Measurements from ENCODE around the gene PPID.
A peak's percentile ranks its signal among the peaks of the same experiment; 100 is the strongest.
"Not testable (repeated sequence)": the region's sequence is repeated elsewhere in the genome, so short reads cannot be mapped to it uniquely, and the experiment has no call there.

Gene PPID

DNA sequence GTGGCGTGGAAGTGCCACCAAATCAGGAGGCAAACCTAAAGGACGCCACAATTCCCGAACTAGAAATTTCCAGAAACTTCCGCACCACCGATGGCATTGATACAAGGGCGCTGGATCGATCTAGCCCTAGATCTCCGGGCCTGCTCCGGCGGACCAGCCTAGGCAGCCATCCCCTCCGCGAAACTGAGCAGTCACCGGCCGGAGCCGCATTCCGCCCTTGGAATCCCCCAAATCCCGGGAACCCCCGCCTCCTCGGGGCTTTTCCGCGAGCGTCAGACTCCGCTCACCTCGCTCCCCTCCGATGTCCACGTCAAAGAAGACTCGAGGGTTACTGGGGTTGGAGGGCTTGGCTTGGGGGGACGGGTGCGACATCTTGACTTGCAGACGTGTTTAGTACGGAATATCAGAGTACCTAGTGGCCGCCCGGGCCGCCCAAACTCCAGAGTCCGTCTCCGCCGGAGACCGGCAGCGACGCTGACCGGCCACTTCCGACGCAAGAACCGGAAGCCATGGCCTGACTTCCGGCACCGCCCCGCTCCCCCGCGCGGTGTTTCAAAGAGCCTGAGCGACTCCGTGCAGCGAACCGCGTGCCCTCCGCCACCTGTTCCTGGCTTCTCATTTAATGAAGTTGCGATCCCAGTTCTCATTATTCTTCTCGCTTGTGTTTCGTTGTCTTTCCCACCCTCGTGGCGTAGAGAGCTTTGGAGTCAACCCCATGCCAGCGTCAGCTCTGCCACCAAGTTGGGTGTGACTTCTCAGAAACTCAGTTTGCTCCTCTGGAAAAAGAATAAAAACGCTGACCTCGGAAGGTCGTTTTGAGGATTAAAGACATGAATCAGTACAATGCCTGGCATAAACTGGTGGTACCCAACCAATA is at the start of gene PPID:
PPID (minus strand) TSS at position 480 of the 877 bp plus-strand sequence; CDS start at position 372, 108 bp downstream.
- Histone ChIP-seq H3K27ac (ENCODE audit: low read depth, low read length) (peak within 1 kb of the TSS; percentile 88), H3K4me1 (ENCODE audit: control insufficient read depth, insufficient read depth, low read length) (peaks cover 8% of the 10 kb centered on the region), H3K9ac (ENCODE audit: low read length) (peak within 1 kb of the TSS; percentile 72), H3K4me3 (ENCODE audit: low read length) (peak within 1 kb of the TSS; percentile 83), H3K27me3 (ENCODE audit: control insufficient read depth, insufficient read depth, low read length) (no peaks in the 10 kb centered on the region), H3K36me3 (ENCODE audit: control insufficient read depth, insufficient read depth, low read length) (peaks cover 10% of the 10 kb centered on the region)

DNA sequence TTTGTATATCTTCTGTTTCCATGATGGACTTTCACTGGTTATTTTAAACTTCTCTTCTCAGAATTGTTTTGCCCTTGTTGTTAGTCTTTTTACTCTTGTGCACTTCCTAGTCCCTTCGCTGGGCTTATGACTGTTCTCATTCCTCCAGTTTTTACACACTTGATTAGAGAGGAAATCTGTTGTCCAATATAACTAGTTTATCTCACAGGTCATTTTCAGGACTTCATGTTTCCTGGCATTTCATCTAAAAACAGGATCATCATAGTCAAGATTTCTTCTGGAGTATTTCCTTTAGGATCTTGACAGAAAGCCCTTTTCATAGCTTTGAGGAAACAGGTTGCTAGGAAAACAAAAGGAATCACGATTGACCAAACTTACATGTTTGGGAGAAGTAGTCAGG is 48.6 kb upstream of the PPID start:
- H3K4me3 ChIP-seq (ENCODE audit: low read length), result no peak overlapping the region
- H3K36me3 ChIP-seq (ENCODE audit: control insufficient read depth, insufficient read depth, low read length), result no peaks in the 10 kb centered on the region
- no peak overlapping the region for H3K27ac ChIP-seq (ENCODE audit: low read depth, low read length)
- peaks cover 9% of the 10 kb centered on the region for H3K4me1 ChIP-seq (ENCODE audit: control insufficient read depth, insufficient read depth, low read length)
- no peaks in the 10 kb centered on the region for H3K27me3 ChIP-seq (ENCODE audit: control insufficient read depth, insufficient read depth, low read length)
- no peak overlapping the region for H3K9ac ChIP-seq (ENCODE audit: low read length)

DNA sequence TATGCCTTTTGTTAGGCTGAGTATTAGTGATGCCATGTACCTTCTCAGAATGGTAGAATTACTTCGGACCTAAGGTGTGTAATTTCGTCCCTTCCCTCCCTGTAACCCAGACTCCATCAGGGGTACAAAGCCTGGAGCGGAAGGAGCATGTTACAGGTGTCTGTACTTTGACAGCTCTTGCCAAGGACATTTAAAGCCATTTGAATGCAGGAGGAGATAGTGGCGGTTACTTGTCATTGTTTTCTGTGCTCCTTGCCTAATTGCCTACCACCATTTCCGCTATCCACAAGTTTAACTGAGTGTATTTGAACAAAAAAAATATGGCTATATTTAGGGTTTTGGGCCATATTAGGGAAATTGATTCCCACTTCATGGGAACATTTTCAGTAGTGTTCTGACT is 47.5 kb upstream of the PPID start:
- H3K27ac ChIP-seq (ENCODE audit: low read depth, low read length), result no peak overlapping the region
- H3K9ac ChIP-seq (ENCODE audit: low read length), result no peak overlapping the region
- H3K36me3 ChIP-seq (ENCODE audit: control insufficient read depth, insufficient read depth, low read length), result no peaks in the 10 kb centered on the region
- H3K4me1 ChIP-seq (ENCODE audit: control insufficient read depth, insufficient read depth, low read length), result peaks cover 9% of the 10 kb centered on the region
- H3K27me3 ChIP-seq (ENCODE audit: control insufficient read depth, insufficient read depth, low read length), result no peaks in the 10 kb centered on the region
- H3K4me3 ChIP-seq (ENCODE audit: low read length), result peak overlapping the region; percentile 44

DNA sequence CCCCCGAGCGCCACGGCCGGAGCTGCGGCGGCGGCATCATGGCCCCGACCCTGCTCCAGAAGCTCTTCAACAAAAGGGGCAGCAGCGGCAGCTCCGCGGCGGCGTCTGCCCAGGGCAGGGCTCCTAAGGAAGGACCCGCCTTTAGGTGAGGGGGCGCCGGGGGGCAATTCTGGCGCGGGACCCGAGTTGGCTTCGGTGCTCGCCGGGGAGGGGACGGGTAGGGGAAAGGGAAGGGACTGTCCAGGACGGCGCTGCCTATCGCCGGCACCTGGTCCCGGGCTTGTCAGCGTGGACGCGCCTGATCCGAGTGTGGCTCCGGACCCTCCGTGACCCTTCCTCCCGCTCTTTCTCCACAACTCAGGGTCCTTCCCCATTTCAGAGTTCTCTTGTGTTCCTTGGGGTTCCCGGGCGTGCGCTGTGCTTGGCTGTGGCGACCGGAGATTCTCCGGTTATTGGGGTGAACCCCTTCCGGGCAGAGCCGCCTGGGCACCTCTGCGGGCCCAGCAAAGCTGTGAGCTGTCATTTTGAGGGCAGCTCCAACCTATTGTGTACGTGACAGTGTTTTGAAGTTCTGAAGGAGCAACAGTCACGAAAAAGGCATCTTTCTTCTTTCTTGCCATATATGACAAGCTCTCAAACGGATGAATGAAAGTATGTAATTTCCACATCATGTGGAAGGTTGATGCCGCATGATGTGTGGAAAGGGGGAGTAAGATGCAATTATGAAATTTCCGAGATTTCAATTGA is 46.2 kb upstream of the PPID start:
- peak overlapping the region; percentile 81 for H3K27ac ChIP-seq (ENCODE audit: low read depth, low read length)
- peaks cover 3% of the 10 kb centered on the region for H3K4me1 ChIP-seq (ENCODE audit: control insufficient read depth, insufficient read depth, low read length)

DNA sequence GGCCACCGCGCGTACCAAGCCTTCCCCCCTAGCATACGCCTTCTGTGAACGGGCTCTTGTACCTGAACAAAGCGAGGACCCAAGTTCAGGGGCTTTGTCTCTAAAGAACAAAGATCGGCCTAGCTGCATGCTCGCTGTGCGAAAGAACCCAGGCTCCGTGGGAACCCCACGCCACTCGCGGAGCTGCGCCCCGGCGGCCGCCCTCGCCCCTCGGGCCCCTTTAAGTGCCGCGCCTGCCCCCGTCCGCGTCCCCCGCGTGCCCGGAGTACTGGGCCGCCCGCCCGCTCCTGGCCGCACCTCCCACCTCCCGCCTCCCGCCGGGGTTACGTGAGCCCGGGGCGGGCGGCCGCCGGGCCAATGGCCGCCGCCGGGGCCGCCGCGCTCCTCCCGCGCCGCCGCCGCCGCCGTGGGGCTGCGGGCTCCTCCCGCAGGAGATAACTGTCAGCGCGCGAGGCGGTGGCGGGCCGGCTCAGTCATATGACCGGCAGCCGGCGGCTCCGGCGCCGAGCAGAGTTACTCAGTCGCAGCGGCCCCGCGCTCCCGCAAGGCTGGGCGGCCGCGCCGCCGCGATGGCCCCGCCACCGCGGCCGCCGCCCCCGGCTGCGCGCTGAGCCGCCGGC is 45.5 kb upstream of the PPID start, which contains the start of gene FNIP2:
FNIP2 (plus strand) TSS at position 472 of the 620 bp plus-strand sequence. CDS start 187 bp downstream, outside the sequence.
- Histone ChIP-seq H3K27ac (ENCODE audit: low read depth, low read length) (peak within 1 kb of the TSS; percentile 88), H3K4me1 (ENCODE audit: control insufficient read depth, insufficient read depth, low read length) (peaks cover 3% of the 10 kb centered on the region), H3K9ac (ENCODE audit: low read length) (peak within 1 kb of the TSS; percentile 78), H3K27me3 (ENCODE audit: control insufficient read depth, insufficient read depth, low read length) (no peaks in the 10 kb centered on the region), H3K4me3 (ENCODE audit: low read length) (peak within 1 kb of the TSS; percentile 96), H3K36me3 (ENCODE audit: control insufficient read depth, insufficient read depth, low read length) (no peaks in the 10 kb centered on the region)

More for the DNA sequence above, 46.2 kb upstream of the PPID start:
- Histone ChIP-seq H3K9ac (ENCODE audit: low read length) (peak overlapping the region; percentile 78), H3K36me3 (ENCODE audit: control insufficient read depth, insufficient read depth, low read length) (no peaks in the 10 kb centered on the region), H3K4me3 (ENCODE audit: low read length) (peak overlapping the region; percentile 96), H3K27me3 (ENCODE audit: control insufficient read depth, insufficient read depth, low read length) (no peaks in the 10 kb centered on the region)

DNA sequence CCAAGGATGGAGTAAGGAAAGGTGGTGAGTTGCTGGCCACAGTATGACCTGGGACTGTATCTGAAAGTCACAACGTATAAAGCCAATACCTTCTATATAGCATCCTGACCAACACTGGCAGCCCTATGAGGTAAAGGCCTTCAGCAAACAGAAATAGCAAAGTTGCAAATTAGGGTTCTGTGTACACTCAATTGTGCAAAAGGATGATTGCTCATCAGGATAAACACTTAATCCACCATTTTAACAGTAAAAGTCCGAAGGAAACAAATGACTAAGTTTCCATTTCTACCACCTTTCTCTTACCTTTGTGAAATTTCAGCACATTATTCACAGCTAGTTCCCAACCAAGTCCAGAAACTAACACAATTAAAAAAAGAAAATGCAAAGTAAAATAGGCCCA is 44.3 kb upstream of the PPID start:
- no peak overlapping the region for H3K4me3 ChIP-seq (ENCODE audit: low read length)
- H3K27ac ChIP-seq (ENCODE audit: low read depth, low read length), result no peak overlapping the region
- no peaks in the 10 kb centered on the region for H3K27me3 ChIP-seq (ENCODE audit: control insufficient read depth, insufficient read depth, low read length)

DNA sequence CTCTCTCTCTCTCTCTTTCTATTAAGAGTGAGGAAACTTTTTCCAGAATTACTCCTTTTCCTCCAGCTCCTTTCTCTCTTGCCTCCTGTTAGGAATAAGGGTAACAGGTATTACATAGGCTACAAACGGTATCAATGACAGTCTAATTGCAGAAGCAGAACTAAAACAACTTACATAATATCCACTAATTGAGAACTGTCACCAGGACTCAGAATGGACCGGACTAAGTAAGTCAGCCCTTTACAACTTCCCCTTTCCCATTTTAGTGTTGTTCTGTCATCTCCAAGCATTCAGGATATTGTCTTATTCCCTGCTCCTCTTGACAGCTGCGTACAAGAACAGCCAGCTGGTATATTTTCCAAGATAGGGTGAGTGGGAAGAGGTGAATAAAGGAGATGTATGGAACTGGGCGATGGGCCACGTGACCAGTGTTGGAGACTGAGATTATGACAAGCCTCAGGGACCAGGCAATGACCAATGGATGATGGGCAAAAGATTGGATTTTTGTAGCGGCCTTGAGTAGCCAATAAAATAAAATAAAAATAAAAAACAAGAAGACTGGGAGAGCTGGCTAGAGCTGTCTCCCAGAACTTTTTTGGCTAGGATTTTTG is 43.3 kb upstream of the PPID start:
- Histone ChIP-seq H3K4me3 (ENCODE audit: low read length) (no peak overlapping the region), H3K27ac (ENCODE audit: low read depth, low read length) (no peak overlapping the region), H3K36me3 (ENCODE audit: control insufficient read depth, insufficient read depth, low read length) (no peaks in the 10 kb centered on the region), H3K27me3 (ENCODE audit: control insufficient read depth, insufficient read depth, low read length) (no peaks in the 10 kb centered on the region), H3K4me1 (ENCODE audit: control insufficient read depth, insufficient read depth, low read length) (peaks cover 3% of the 10 kb centered on the region), H3K9ac (ENCODE audit: low read length) (no peak overlapping the region)

More for the DNA sequence above, 44.3 kb upstream of the PPID start:
- Histone ChIP-seq H3K4me1 (ENCODE audit: control insufficient read depth, insufficient read depth, low read length) (peaks cover 3% of the 10 kb centered on the region), H3K36me3 (ENCODE audit: control insufficient read depth, insufficient read depth, low read length) (no peaks in the 10 kb centered on the region), H3K9ac (ENCODE audit: low read length) (no peak overlapping the region)

DNA sequence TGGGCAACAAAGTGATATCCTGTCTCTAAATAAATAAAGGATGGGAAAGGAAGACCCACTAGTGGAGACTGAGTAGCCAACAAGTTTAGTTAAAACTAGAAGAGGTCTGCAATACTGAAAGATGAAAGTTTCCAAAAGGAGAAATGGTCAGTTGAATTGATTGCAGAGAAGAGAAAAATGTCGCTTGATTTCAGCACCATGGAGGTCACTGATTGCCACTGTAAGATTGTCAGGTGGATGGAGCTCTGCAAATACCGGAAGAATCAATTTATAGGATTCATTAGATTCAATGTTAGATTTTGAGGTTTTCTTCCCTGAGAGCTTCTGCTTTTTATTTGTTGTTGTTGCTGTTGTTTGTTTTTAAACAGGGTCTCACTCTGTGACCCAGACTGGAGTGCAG is 40.3 kb upstream of the PPID start:
- Histone ChIP-seq H3K4me1 (ENCODE audit: control insufficient read depth, insufficient read depth, low read length) (no peaks in the 10 kb centered on the region), H3K27me3 (ENCODE audit: control insufficient read depth, insufficient read depth, low read length) (no peaks in the 10 kb centered on the region), H3K27ac (ENCODE audit: low read depth, low read length) (no peak overlapping the region), H3K36me3 (ENCODE audit: control insufficient read depth, insufficient read depth, low read length) (no peaks in the 10 kb centered on the region), H3K9ac (ENCODE audit: low read length) (no peak overlapping the region), H3K4me3 (ENCODE audit: low read length) (no peak overlapping the region)

DNA sequence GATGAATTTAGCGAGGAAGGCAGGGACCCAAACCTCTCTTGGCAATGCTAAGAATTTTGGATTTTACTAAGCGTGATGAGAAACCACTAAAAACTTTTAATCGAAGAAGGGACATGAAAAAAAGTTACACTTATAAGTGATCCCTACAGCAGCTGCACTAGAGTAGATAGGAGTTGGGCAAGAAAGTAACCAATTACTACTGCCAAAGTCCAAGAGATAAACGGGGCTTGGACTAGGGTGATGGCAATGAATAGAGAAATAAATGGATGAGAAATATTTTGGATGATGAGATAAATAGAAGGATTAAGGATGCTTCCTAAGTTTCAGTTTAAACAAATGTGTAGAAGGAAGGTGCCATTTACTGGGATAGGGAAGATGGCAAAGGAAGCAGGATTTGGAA is 39.4 kb upstream of the PPID start:
- Histone ChIP-seq H3K27ac (ENCODE audit: low read depth, low read length) (no peak overlapping the region), H3K4me1 (ENCODE audit: control insufficient read depth, insufficient read depth, low read length) (no peaks in the 10 kb centered on the region), H3K27me3 (ENCODE audit: control insufficient read depth, insufficient read depth, low read length) (no peaks in the 10 kb centered on the region), H3K9ac (ENCODE audit: low read length) (no peak overlapping the region), H3K4me3 (ENCODE audit: low read length) (no peak overlapping the region), H3K36me3 (ENCODE audit: control insufficient read depth, insufficient read depth, low read length) (no peaks in the 10 kb centered on the region)

DNA sequence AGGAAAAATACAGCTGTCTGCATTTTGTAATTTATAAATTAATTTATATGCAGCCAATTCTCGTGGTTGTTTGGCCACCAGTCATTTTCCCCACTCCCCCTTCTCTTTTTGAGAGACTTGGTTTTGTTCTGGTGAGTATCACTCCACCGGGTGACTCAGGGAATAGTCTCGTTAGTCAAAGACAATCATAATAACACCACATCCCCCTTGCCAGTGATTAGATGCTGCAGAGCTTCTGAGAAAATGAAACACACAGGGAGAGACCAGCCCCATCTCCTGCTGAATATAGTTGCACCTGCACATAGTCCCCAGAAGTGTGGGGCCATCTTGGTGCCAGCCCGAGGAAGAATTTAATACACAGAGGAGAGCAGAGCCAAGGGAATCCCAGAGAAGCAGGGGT is 37.7 kb upstream of the PPID start:
- Histone ChIP-seq H3K4me1 (ENCODE audit: control insufficient read depth, insufficient read depth, low read length) (no peaks in the 10 kb centered on the region), H3K27me3 (ENCODE audit: control insufficient read depth, insufficient read depth, low read length) (no peaks in the 10 kb centered on the region), H3K27ac (ENCODE audit: low read depth, low read length) (no peak overlapping the region), H3K36me3 (ENCODE audit: control insufficient read depth, insufficient read depth, low read length) (no peaks in the 10 kb centered on the region), H3K4me3 (ENCODE audit: low read length) (no peak overlapping the region), H3K9ac (ENCODE audit: low read length) (no peak overlapping the region)

DNA sequence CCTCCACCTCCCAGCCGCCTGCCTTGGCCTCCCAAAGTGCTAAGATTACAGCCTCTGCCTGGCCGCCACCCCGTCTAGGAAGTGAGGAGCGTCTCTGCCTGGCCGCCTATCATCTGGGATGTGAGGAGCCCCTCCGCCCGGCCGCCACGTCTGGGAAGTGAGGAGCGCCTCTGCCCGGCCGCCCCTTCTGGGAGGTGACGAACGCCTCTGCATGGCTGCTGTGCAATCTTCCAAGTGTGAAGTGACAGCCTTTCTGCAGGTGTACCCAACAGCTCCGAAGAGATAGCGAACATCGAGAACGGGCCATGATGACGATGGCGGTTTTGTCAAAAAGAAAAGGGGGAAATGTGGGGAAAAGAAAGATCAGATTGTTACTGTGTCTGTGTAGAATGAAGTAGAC is 36.3 kb upstream of the PPID start:
- H3K27ac ChIP-seq (ENCODE audit: low read depth, low read length); H3K4me3 ChIP-seq (ENCODE audit: low read length); H3K36me3 ChIP-seq (ENCODE audit: control insufficient read depth, insufficient read depth, low read length); H3K27me3 ChIP-seq (ENCODE audit: control insufficient read depth, insufficient read depth, low read length); H3K4me1 ChIP-seq (ENCODE audit: control insufficient read depth, insufficient read depth, low read length); H3K9ac ChIP-seq (ENCODE audit: low read length): not testable (repeated sequence)

DNA sequence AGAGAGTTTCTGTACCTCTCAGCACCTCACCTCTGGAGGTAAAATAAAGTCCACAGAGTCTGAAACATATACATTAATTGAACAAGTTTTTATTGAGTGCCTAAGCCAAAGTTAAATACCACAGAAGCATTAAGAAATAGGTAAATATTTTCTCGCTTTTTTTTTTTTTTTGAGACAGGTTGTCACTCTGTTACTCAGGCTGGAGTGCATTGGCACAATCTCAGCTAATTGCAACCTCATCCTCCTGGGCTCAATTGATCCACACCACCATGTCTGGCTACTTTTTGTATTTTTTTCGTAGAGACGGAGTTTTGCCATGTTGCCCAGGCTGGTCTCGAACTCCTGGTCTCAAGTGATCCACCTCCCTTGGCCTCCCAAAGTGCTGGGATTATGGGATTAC is 35.5 kb upstream of the PPID start:
- no peaks in the 10 kb centered on the region for H3K4me1 ChIP-seq (ENCODE audit: control insufficient read depth, insufficient read depth, low read length)
- no peak overlapping the region for H3K4me3 ChIP-seq (ENCODE audit: low read length)
- no peaks in the 10 kb centered on the region for H3K36me3 ChIP-seq (ENCODE audit: control insufficient read depth, insufficient read depth, low read length)
- no peak overlapping the region for H3K9ac ChIP-seq (ENCODE audit: low read length)
- no peaks in the 10 kb centered on the region for H3K27me3 ChIP-seq (ENCODE audit: control insufficient read depth, insufficient read depth, low read length)
- no peak overlapping the region for H3K27ac ChIP-seq (ENCODE audit: low read depth, low read length)

All from rectal smooth muscle tissue (tissue), 1 donor.